Erythroblast (primary cell): ENCODE results near the gene HIC2.
"Not testable (repeated sequence)": the region's sequence is repeated elsewhere in the genome, so short reads cannot be mapped to it uniquely, and the experiment has no call there.

Experiments used
- DNase-seq, 2 experiments: peaks; one replicate each; lab custom pipeline; 2025; lab: John Stamatoyannopoulos, UW
- GATA1 ChIP-seq: IDR thresholded peaks from 2 replicates; pipeline ENCODE4 v1.6.1; 2011; ENCODE audit warnings: low read depth, mild to moderate bottlenecking, control low read depth, low read length, moderate library complexity
- POLR2A ChIP-seq: IDR thresholded peaks from 2 replicates; pipeline ENCODE4 v1.6.1; 2011; ENCODE audit warnings: mild to moderate bottlenecking, low read length

The HIC2 gene

GRCh38 chr22:21434378-21435233 is 17.4 kb downstream of the HIC2 start:
- not testable (repeated sequence) for DNase-seq

GRCh38 chr22:21435998-21436810 is 19.0 kb downstream of the HIC2 start:
- not testable (repeated sequence) for DNase-seq

GRCh38 chr22:21438013-21438412 is 20.8 kb downstream of the HIC2 start:
- DNase-seq = not testable (repeated sequence)

GRCh38 chr22:21440018-21440636 is 23.0 kb downstream of the HIC2 start:
- DNase-seq = not testable (repeated sequence)

GRCh38 chr22:21440676-21441075 is 23.5 kb downstream of the HIC2 start:
- not testable (repeated sequence) for DNase-seq

GRCh38 chr22:21441170-21441569 is 24.0 kb downstream of the HIC2 start:
- not testable (repeated sequence) for DNase-seq

- not testable (repeated sequence) for DNase-seq
Observed at GRCh38 chr22:21442123-21442522, 25.0 kb downstream of the HIC2 start.

GRCh38 chr22:21442646-21443045 is 25.5 kb downstream of the HIC2 start:
- DNase-seq = not testable (repeated sequence)

- no peak for DNase-seq
- TF ChIP-seq POLR2A (no peak), GATA1 (no peak)
Observed at GRCh38 chr22:21443057-21443734, 26.0 kb downstream of the HIC2 start.

GRCh38 chr22:21443735-21444421 is 26.7 kb downstream of the HIC2 start:
- no peak for DNase-seq
- TF ChIP-seq POLR2A = no peak
- TF ChIP-seq GATA1 = no peak

GRCh38 chr22:21444701-21445436 is 27.7 kb downstream of the HIC2 start:
- TF ChIP-seq GATA1 (no peak), POLR2A (no peak)
- no peak for DNase-seq

GRCh38 chr22:21445437-21446127 is 28.4 kb downstream of the HIC2 start:
- no peak for DNase-seq
- TF ChIP-seq GATA1 (no peak), POLR2A (no peak)
